SH-SY5Y (cell line): ENCODE measurements around the gene LOXL1.

Source experiments
- GATA2 ChIP-seq: IDR thresholded peaks from 2 replicates; pipeline ENCODE4 v1.6.1; 2011; ENCODE audit warnings: mild to moderate bottlenecking, low read depth, low read length
- GATA3 ChIP-seq: IDR thresholded peaks from 2 replicates; pipeline ENCODE4 v1.6.1; 2011; ENCODE audit warnings: low read depth, mild to moderate bottlenecking, low read length, moderate library complexity

- TF ChIP-seq GATA3 = no peak
- no peak for TF ChIP-seq GATA2
Measured at GRCh38 chr15:73882761-73883419, 43.4 kb upstream of the LOXL1 start.
